COLO668 (cell line): ENCODE measurements around the gene NID1.
"Not testable (repeated sequence)": the region's sequence is repeated elsewhere in the genome, so short reads cannot be mapped to it uniquely, and the experiment has no call there.

Experiments
- DNase-seq: peaks from one replicate; lab custom pipeline; 2025; ENCODE audit not compliant: unreplicated experiment; lab: John Stamatoyannopoulos, UW

Gene NID1

DNA sequence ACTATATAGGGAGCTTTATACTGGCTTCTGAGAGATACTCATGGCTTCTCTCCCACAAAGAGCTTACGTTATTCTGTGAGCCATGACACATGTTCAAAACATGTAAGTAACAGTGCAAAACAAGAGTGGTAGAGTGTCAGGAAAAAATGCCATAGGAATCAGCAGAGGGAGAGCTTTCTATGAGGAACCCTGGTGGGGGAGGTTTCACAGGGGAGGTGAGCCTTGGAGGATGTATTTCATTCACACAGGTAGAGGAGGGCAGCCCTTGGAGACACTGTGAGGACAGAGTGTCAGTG is 125.5 kb downstream of the NID1 start:
- DNase-seq = no peak

- DNase-seq = no peak
These were observed 126.0 kb downstream of the NID1 start for GRCh38 chr1:235938709-235939479.

DNA sequence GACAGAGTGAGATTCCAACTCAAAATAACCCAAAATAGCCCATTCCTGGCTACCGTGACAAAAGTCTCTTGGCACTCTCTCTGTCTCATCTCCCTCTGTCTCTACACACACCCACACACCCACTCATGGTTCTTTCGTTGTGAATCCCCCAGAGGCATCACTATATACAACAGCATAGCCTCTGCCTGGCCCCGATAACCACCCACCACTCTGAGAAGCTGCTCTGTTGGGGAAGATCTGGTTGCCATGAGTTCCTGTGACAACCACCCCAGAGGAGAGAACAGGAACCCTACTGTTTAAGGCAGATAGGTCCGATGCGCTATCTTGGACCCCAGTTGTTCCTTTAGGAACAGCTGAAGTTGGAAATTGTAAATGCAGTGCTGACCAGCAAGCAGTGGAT is 127.8 kb downstream of the NID1 start:
- no peak for DNase-seq

DNA sequence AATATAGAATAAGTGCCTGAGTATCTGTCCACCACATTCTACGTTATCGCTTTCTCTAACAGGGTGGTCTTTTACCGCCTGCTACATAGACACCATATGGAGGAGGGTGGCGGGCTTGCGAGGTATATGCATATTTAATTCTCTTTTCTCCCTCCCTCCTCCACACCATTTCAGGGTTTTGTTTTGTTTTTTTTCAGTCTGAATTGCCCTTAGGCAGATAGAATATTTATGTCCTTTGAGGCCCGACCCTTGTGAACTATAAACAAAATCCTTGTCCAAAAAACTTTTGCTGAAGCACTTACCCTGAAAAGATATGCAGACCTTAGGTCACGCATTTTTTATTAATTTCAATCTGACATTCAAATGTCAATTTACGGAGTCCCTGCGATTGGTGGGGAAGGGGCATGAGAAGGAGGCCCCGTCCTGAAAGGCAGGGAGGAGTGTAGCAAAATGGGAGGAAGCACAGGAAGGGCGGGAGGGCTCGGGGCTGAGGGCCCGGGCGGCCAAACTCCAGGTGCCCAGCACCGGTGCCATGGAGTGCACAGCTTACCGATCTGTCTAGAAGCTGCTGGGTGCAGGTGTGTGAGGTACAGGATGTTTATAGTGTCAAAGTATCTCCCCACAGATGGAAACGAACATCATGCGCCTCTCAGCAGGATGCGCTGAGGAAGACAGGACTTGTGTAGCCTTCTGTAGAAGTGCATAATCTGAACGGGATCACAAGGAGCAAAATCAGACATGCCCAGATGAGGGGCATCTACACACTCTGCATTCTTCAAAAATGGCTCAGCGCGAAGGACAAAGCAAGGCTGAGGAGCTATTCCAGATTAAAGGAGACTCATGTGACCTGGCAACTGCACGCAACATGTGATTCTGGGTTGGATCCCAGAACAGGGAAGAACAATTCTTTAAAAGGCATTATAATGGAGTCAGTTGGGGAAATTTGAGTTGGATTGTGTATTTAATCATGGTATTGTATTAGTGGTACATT is 129.4 kb downstream of the NID1 start:
- no peak for DNase-seq

- DNase-seq = no peak
These were observed 131.1 kb downstream of the NID1 start for GRCh38 chr1:235933766-235934116.

DNA sequence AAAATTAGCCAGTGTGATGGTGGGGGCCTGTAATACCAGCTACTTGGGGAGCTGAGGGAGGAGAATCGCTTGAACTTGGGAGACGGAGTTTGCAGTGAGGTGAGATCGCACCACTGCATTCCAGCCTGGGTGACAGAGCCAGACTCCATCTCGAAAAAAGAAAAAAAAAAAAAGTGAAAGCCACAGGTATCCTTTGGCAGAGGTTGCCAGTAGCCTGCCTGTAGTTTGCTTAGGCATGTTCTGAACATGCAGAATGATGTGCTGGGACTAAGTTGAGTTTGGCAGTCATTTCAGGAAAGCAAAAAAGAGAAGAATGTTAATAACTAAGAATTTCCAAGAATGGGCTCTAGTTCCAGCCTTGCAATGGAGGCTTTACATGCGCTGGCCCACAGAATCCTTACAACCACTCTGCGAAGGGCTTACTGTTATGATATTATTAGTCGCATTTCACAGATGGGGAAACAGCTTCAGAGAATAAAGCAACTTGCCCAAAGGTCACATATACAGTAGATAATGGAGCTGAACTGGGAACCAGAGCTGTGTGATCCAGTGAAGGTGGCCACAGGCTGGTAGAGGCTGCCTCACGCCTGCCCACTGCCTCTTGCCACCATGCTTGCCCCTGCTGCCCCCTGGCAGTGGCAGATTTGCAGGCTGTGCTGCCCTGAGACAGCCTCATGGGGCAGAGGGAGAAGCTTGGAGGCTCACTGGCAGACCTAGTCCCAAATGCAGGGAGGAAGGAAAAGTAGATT is 131.7 kb downstream of the NID1 start:
- no peak for DNase-seq

DNA sequence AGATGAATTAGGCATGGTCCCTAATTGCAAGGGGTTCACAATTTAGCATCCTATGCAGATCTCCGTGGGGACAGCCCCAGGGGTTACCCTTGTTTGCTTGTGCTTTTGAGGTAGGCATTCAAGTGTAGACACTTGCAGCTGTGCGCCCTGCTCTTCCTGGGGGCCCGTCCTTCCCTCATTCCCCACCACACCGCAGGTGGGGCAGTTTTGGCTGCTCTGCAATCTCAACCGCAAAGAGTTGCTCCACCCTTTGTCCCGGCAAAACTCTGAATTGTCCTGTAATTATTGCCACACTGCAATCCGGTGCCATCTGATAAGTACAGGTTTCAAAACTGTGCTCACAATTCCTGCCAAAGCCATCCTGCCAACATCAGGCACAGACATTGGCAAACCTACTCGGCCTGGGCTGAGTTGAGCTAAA is 132.8 kb downstream of the NID1 start:
- DNase-seq = no peak

DNA sequence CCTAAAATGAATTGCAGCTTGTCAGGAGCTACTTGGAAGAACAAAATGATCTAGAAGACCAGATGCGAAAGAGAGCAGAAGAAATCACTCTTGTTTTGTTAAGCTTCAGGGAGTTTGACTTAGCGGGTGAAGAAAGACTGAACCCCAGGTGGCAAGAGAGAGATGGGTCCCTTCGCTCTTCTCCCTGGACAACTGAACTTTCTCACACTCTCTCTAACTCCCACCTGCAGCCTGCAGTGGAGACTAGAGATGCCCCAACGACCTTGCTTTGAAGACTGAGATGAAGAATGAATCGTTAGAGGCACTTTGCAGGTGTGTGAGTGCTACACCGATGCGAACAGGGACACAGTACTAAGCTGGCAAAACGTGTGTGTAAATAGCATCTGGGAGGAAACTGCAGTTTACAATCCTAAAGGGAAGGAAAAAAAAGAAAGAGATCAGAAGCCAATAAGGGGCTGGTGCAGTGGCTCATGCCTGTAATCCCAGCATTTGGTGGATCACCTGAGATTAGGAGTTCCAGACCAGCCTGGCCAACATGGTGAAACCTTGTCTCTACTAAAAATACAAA is 133.6 kb downstream of the NID1 start:
- no peak for DNase-seq

- DNase-seq = no peak
These were observed 134.3 kb downstream of the NID1 start for GRCh38 chr1:235930543-235930942.

GRCh38 chr1:235929216-235929615 is 135.7 kb downstream of the NID1 start:
- no peak for DNase-seq

GRCh38 chr1:235928197-235928596 is 136.7 kb downstream of the NID1 start:
- DNase-seq = no peak

DNA sequence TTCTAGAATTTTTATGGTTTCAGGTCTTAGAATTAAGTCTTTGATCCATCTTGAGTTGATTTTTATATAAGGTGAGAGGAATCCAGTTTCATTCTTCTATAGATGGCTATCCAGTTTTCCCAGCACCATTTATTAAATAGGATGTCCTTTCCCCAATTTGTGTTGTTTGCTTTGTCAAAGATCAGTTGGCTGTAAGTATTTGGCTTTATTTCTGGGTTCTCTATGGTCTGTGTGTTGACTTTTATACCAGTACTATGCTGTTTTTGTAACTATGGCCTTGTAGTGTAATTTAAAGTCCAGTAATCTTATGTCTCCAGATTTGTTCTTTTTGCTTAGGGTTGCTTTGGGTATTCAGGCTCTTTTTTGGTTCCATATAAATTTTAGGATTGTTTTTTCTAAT is 137.3 kb downstream of the NID1 start:
- DNase-seq = not testable (repeated sequence)
